GM19467 (cell line): ENCODE measurements around the gene CAMK1.

ENCODE experiments used
- ATAC-seq: cut with Tn5 transposase; IDR thresholded peaks from one replicate; pipeline ENCODE4 v1.9.1; 2021; ENCODE audit warnings: mild to moderate bottlenecking, moderate library complexity; ENCODE audit not compliant: unreplicated experiment

Gene CAMK1

DNA sequence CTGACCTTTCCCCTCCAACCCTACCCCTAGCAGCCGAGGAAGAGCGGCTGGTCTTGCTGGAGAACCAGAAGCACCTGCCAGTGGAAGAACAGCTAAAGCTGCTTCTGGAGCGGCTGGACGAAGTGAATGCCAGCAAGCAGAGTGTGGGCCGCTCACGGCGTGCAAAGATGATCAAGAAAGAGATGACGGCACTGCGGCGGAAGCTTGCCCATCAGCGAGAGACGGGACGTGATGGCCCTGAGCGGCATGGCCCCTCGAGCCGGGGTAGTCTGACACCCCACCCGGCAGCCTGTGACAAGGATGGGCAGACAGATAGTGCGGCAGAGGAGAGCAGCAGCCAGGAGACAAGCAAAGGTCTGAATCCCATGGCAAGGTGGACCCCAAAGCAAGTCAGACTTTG, 26.2 kb downstream of the CAMK1 start:
- ATAC-seq = no peak

GRCh38 chr3:9742560-9742959, 27.2 kb downstream of the CAMK1 start:
- ATAC-seq = no peak

- no peak for ATAC-seq
Observed at GRCh38 chr3:9739181-9739580, 30.6 kb downstream of the CAMK1 start.

GRCh38 chr3:9736831-9737230, 32.9 kb downstream of the CAMK1 start:
- ATAC-seq = no peak

- no peak for ATAC-seq
Observed at GRCh38 chr3:9732740-9733115, 37.0 kb downstream of the CAMK1 start.

DNA sequence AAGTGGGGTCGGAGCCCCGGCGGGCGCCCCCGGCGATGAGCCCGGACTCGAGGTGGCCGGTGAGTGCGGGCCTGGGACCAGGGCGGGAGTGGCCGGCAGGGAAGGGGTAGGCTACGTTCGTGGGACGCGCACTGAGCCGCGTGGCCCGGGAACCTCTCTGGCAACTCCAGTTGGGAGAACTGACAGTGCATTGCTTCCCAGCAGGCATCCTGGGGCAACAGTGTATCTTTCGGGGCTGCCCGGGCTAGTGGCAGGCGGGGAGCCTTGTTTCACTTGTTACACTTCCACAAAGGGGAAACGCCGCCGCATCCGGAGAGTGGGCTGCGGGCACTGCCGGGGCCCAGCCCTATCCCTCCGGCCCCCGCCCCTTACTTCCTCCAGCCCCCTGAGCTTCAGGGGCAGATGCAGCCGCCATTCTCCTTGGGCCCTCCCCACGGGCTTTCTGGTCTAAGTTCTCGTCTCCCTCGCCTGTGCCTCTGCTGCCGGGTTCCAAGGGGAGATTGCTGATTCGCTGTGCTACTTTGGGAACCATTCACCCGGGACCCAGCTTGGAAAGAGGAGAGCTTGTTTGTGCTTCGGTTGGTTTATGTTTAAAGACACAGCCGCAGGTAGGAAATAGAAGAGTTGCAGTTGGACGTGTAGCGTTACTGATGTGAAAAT, 37.5 kb downstream of the CAMK1 start:
- peak; percentile 13 for ATAC-seq

- peak; percentile 88 for ATAC-seq
Observed at GRCh38 chr3:9731206-9732079, 38.3 kb downstream of the CAMK1 start, which contains the start of gene BRPF1. BRPF1 (plus strand) TSS chr3:9731735; CDS start chr3:9734141, 2,406 bp downstream.

- peak; percentile 35 for ATAC-seq
Observed at GRCh38 chr3:9730657-9731205, 39.0 kb downstream of the CAMK1 start.

- ATAC-seq = no peak
Observed at GRCh38 chr3:9729419-9729818, 40.3 kb downstream of the CAMK1 start.

DNA sequence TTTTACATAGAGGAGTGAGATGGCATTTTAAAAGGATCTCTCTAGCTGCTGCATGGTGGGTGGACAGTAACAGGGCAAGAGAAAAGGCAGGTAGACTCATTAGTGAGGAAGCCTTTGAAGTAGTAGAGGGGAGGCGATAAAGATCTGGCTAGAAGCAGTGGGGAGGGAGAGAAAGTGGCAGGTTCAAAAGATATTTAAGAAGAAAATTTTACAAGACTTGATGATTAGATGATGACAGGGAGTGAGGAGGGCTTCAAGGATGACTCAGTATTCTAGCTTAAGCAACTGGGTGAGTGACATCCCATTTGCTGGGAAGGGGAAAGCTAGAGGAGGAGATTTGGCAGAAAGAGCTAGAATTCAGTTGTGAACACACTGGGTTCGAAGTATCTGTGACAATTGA, 42.0 kb downstream of the CAMK1 start:
- ATAC-seq = no peak

- ATAC-seq = no peak
Observed at GRCh38 chr3:9727041-9727595, 42.6 kb downstream of the CAMK1 start.

DNA sequence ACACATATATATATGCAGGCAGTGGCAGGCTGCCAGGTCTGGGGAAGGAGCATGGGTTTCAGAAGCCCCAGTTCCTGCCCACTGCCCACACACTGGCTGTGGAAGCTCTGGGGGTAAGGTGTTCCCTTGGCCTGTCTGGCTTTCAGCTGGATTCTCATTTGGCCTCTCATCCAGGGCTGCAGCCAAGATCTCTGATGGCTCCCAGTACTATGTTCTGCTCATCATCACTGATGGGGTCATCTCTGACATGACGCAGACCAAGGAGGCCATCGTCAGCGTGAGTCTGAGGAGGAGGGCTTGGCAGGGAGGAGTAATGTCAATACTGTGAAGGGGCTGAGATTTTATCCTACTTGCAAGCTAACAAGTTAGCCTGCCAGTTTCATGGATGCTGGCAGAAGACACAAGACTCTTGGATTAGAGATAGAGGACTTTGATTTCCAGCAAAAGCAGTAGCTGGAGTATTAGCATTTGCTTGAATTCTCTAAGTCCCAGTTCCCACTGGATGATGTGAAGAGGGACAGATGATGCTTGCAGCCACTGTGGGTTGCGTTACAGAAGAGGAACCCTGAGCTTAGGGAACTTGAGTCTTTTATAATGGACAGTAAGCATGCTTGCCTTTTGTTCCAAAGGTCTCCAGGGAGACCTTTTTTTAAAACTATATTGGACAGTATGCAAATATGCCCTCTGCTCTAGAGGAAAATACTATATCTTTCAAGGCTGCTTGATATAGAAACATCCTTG, 43.8 kb downstream of the CAMK1 start:
- ATAC-seq = no peak

- ATAC-seq = no peak
Observed at GRCh38 chr3:9721700-9722060, 48.1 kb downstream of the CAMK1 start.

DNA sequence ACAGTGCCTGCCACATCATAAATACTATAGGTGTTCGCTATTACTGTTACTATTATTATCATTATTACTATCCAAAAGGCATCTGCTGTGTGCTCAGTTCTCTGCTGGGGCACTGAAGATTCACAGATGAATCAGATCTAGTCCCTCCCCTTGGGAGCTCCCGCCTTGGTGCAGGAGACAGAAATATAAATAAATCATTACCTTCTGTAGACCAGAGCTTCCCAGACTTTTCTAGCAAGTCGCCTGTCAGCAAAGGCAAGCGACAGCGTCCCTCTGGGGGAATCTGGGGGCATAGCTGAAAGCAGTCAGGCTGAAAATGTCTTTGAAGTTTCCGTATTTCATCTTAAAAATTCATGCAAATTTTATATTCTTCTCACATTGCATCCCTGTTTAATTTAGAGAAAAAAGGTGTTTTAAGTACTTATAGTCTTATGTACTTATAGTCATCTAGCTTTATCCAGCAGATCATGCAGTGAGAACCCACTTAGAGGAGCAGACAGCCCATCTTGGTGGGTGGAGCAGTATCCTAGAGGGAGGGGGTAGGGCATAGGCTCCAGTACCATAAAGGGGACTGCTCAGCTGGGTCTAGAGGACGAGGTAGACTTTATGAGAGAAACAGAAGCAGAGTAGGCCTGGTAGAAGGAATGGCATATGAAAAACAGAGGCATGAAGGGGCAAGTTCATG, 48.6 kb downstream of the CAMK1 start:
- ATAC-seq = no peak

DNA sequence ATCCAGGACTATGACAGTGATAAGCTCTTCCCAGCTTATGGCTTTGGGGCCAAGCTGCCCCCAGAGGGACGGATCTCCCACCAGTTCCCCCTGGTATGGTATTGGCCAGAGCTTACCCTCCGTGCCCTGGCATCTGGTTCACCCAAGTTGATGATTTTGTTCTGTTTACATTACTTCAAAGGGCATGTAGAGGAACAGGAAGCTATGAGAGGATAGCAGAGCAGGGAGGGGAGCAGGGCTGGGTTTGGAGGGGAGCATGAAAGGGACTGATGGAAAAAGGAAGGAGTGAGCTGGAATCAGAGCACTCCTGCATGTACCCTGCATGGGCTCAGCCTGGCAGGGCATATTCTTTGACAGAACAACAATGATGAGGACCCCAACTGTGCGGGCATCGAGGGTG, 51.6 kb downstream of the CAMK1 start:
- ATAC-seq = no peak

GRCh38 chr3:9717563-9717962, 52.2 kb downstream of the CAMK1 start:
- no peak for ATAC-seq

DNA sequence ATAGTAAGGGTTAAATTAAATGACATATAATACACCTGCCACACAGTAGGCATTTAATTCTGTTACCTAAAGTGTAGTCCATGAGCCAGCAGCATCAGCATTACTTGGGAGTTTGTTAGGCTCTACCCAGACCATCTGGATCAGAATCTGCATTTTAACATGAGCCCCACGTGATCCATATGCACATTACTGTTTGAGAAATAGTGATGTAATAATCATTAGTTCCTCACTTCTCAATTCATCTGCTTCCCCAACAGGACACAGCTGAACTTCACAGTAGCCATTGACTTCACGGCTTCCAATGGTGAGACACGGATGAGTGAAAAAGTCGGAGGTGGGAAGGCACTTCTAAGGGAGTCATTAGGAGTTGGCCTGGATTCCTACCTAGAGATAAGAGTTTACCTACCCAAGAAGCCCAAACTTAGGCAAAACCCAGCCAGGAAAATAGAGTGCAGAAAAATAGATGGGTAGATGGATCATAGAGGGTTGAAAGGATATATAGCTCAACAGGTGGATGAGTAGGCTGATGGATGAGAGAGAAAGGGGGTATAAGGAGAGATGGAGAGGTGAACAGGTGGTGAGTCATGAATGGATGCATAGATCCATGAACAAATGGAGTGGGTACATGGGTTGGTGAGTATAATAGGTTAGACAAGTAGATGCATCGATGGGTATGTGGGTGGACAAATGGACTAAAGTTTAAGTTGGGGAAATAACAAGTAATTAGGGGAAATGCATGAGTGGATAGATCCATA, 52.8 kb downstream of the CAMK1 start:
- no peak for ATAC-seq

DNA sequence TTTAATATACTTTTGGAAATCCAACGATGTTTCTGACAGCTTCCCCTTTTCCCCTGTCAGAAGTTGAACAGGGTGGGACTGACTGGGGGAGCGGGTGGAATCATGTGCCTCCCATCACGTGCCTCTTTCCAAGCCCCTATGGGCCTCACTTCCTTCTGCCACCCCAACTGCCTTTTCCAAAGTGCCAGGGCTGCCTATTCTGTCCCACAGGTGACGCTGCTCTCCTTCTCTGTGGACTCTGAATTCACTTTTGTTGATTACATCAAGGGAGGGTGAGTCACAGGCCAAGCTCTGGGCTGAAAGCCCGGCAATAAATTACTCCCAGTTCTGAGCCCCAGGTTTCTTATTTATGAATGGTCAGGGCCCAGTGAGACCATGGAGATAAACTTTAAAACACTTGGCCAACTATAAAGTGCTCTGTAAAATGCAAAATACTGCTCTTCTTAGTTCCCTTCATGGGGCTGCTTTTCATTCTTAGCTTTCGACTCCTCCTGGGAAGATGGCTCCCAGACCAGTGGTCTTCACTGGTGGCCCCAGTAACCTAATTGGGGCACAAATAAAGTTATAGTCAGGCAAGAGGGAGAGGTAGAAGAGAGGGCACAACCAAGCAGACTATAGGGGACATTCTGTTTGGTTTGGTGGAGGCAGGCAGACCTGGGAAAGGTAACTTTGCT, 53.8 kb downstream of the CAMK1 start:
- ATAC-seq = no peak

- no peak for ATAC-seq
Observed at GRCh38 chr3:9715136-9715535, 54.6 kb downstream of the CAMK1 start.
